IPS DF 4.7 (cell line): ENCODE results near the gene PLCL2.

Experiments used
- DNase-seq: peaks from one replicate; pipeline ENCODE4 v3.0.0-alpha.2; 2013; ENCODE audit warnings: low spot score; ENCODE audit errors: extremely low read depth

PLCL2 gene

DNA sequence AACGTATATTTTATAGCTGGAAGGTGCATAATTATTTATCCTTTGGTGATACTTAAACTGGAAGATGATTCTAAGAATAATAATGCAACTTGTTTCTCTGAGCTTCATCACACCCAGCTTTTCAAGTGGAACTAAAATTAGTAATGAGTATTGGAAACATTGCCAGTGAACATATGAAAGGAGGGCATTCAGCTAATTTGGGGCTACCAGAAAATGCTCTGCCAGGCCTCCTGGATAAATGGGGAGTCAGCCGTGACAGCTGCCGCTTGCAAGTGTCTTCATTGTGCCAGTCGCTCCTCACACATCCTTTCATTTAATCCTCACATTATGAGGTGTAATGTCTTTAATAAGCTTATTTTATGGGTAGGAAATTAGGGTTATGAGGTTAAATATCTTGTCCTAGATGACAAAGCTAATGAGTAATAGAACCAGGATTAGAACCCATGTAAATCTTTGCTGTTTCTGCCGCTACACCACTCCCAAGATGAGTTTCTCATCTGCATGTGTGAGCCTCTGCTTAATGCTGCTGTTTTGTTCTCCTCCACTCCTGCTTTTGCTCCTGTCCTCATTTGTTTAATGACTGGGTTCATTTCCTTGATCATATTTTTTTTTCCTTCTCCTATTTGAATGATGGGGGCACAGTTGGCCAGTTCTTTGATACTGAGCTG lies 155.7 kb downstream of the PLCL2 start:
- DNase-seq: no peak

DNA sequence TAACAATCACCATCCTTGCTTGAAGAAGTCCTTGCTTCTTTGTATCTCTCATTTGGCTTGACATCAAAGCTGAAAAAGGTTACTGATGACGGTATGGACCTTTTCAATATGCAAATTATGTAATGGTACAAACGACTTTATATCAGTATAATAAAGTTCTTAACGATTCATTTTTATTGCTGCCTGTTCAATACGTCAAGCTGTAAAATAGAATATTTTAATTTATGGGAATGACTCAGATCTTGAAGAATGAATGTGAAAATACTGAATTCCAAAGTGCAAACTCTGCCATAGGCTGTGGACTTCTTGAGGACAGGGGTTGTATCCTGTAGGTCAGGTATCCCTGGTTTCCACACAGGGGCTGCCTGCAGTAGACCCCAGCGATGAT lies 156.2 kb downstream of the PLCL2 start:
- DNase-seq: no peak

DNA sequence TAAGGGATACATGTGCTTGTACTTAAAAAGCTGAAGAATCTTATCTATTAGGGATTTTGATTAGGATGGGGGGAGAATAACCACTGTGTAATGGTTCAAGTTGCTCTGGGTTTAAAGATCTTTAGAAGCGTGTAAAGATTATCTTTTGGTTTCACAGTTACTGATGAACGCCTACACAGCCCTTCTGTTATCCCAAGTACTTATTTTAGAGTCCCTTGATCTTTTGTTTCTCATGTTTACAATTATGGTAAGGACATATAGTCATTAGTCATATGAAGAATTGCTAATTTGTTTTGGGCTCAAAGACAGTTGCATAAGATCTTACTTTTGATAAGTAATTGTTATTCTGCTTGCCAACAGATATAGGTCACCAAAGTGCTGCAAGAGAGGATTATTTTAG lies 160.1 kb downstream of the PLCL2 start:
- DNase-seq: no peak

DNA sequence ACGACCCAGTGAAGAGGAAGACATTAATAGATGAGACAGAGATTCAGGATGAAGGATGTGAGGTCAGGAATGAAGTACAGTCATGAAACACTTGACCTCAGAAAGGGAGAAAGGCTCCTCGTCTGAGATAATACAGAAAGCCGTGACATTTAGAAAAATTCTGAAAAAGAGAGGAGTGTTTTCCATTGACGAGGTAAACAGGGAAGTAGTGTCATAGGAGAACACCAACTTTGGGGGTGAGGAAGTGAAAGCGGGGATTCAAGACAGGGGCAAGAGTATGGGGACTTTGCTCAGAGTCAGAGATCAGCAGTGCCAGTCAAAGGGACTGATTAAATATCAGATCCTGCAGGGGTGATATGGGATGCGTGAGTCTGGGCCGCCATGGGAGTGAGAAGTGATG lies 160.9 kb downstream of the PLCL2 start:
- no peak for DNase-seq

DNA sequence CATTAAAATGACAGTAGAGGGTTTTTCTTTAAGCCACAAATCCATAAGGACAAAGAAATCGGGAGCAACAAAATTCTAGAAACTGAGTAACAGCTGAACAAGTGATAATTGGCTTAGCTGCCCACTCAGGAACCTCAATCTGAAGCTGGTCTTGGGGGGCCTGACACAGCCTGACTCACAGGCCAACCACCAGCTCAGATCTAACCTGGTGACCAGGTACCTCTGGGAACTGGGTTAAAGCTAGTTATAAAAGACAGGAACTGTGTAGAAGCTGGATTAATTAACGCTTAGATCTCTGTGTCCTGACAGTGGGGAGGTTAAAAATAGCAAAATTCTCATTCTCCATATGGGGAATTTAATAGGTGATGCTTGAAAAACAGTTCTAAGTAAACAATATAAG lies 161.9 kb downstream of the PLCL2 start:
- no peak for DNase-seq

- peak; percentile 16 for DNase-seq
Observed at GRCh38 chr3:17047162-17047561, 162.4 kb downstream of the PLCL2 start.

DNA sequence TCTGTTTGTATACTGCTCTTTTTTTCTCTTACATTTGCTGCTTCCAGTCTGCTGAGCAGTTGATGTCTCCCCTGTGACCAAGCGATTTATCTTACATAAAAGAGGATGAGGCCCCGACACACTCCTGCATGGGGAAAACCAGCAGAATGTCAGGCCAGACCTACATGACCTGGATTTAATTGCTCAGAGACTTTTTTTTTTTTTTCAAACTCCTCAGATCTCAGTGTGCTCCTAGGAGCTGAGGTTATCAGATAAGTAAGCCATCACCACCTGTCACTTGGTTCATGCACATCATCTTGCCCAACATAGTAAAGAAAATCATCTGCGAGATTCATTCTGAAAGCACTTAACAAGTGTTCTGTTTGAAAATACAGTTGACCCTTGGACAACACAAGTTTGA lies 163.1 kb downstream of the PLCL2 start:
- DNase-seq: no peak

- no peak for DNase-seq
Observed at GRCh38 chr3:17050071-17050470, 165.3 kb downstream of the PLCL2 start.

GRCh38 chr3:17050506-17050905 lies 165.8 kb downstream of the PLCL2 start:
- DNase-seq: no peak

GRCh38 chr3:17052363-17052762 lies 167.6 kb downstream of the PLCL2 start:
- no peak for DNase-seq

GRCh38 chr3:17054301-17054981 lies 169.7 kb downstream of the PLCL2 start:
- DNase-seq: no peak

- no peak for DNase-seq
Observed at GRCh38 chr3:17054982-17055343, 170.2 kb downstream of the PLCL2 start.

DNA sequence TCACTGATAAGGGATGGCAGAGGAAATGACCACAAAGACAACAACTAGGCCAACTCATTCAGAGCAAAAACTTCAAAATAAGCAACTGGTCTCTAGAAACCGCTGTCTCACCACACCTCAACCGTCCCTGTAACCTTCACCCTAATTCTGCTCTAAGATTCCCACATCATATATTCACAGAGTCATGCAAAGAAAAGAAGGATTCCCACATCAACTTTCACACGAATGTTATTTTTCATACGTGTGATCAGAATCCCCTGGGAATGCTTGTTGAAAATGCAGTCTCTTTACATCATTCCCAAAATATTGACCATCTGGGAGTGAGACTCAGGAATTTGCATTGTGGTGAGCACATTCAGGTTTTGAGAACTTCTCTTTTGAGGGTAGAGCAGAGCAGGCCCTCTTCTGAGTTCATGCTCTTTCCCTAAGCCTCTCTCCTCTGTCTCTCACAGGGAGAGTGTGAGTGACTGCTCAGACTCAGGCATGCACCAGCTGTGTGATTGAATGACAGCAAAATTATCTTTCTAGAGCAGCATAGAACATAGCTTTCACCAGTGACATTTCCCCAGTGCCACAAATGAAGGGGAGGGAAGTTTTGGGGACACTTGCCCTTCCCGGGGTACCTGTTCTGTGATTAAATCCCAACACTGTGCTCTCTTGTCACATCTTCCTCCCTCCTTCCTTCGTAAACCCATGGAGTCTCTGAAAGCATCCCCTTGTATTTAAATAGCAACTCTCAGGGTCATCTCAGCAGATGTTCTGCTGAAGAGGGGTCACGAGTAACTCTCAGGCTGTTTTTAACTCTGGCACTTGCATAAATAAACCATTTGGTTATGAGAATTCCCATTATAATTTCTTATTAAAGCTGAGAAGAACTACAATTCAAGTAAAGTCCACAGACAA lies 170.9 kb downstream of the PLCL2 start:
- DNase-seq: no peak

GRCh38 chr3:17057321-17057720 lies 172.6 kb downstream of the PLCL2 start:
- DNase-seq: no peak

GRCh38 chr3:17059989-17060550 lies 175.3 kb downstream of the PLCL2 start:
- no peak for DNase-seq

DNA sequence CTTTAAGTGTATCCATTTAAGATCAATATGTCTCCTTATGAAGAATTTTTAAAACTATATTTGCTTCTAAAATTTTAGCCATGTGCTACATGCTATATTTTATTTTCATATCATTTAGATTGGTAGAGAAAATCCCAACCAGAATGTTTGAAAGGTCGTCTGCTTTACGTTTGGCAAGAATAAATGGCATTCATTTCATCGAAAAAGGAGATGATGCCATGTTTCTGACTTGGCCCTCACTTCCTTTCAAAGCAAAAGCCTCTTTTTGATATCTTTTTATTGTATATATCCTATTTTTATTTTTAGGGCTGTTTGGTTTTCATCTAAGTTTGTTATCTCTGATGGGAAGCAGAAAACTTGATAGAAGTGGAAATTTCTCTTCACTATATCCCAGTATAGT lies 176.2 kb downstream of the PLCL2 start:
- DNase-seq: no peak

GRCh38 chr3:17062736-17063135 lies 178.0 kb downstream of the PLCL2 start:
- no peak for DNase-seq

DNA sequence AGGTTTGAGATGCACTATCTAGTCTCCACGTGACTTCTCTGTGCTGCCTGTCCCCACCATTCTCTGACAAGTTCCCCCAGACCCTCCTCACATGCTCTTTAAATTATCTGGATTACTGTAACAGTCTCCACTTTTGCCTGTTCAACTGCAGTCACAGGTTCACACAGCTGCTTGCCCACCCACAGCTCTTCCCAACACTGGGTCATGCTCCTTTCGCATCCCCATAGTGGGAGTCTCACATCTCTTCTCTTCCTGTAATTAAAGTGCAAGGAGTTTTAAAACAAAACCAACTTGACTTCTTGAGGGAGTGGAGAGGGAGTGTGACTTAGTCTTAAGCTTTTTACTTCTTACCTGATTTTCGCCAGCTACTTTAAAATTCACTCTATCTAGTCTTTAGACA lies 178.8 kb downstream of the PLCL2 start:
- DNase-seq: no peak

DNA sequence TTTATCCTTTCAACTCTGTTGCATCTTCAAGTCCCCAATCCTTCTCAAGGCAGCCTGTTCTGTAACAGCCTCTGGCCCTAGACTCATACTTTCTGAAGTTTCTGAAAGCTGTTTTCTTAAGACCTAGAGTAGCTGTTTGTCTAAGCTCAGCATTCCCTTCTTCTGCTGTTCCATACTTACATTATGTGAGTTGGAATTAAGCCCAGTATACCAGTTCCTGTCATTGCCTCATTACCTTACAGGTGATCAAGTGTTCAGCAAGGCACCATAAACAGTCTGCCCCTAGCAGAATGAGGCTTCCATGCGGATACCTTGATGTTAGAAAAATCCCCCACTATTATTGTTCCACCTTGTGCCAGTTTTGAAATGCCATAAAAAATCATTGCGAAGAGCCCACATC lies 180.6 kb downstream of the PLCL2 start:
- DNase-seq: no peak

DNA sequence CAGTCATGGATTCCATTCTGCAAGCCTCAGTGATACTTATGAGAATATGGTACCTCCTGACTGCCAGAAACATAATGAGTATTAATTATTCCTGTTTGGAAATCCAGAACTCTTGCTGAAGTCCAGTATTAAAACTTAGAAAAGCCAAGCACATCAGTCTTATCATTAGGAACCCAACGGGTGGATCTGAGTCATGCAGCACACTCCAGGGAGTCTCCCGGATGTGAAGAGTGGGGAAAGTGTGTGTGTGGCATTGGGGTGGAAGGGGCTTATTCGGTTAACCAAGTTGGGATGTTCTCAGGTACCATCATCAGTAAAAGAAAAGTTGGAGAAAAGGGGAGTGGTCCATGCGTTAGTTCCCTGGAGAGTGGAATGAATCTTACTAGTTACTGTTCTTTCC lies 181.1 kb downstream of the PLCL2 start:
- DNase-seq: no peak

- DNase-seq: no peak
Observed at GRCh38 chr3:17069754-17070153, 185.0 kb downstream of the PLCL2 start.
